GM23338 (cell line): Measurements from ENCODE around the gene CACNA1S. TPM values are rescaled to one million over a fixed set of nuclear protein-coding genes. Genes with fewer than 3 reads are reported as not detected.
A peak's percentile ranks its signal among the peaks of the same experiment; 100 is the strongest.

Experiments used
- ATAC-seq: fragments of 200-7000 bp; cut with Tn5 transposase; 3 replicates; pipeline ENCODE4 v1.9.1; 2020
- DNase-seq: peaks from one replicate; pipeline ENCODE4 v3.0.0-alpha.2; 2015; ENCODE audit warnings: low spot score
- H2AFZ ChIP-seq: fragments of 200-600 bp; sonication (generic); 2 replicates; pipeline ENCODE4 v1.8.0; 2016; ENCODE audit warnings: antibody characterized with exemption, mild to moderate bottlenecking, moderate library complexity
- H3F3A ChIP-seq: fragments of 200-600 bp; sonication (generic); replicated peaks from 2 replicates; pipeline ENCODE4 v1.8.0; 2017; ENCODE audit warnings: antibody characterized with exemption, mixed run types, low read depth
- H3K27ac ChIP-seq: fragments of 200-600 bp; sonication (generic); 2 replicates; pipeline ENCODE4 v1.6.1; 2016; ENCODE audit warnings: low read depth
- H3K27me3 ChIP-seq: fragments of 200-600 bp; sonication (generic); 2 replicates; pipeline ENCODE4 v1.8.0; 2016; ENCODE audit warnings: mild to moderate bottlenecking, mixed run types, moderate library complexity; ENCODE audit not compliant: insufficient read depth
- H3K36me3 ChIP-seq: fragments of 200-600 bp; sonication (generic); 2 replicates; pipeline ENCODE4 v1.8.0; 2016; ENCODE audit warnings: mild to moderate bottlenecking; ENCODE audit not compliant: insufficient read depth
- H3K4me1 ChIP-seq: fragments of 200-600 bp; sonication (generic); 2 replicates; pipeline ENCODE4 v1.8.0; 2016; ENCODE audit warnings: mild to moderate bottlenecking, moderate library complexity; ENCODE audit not compliant: insufficient read depth
- H3K4me2 ChIP-seq: fragments of 200-600 bp; sonication (generic); 2 replicates; pipeline ENCODE4 v1.7.1; 2017; ENCODE audit warnings: mixed run types
- H3K4me3 ChIP-seq: fragments of 200-600 bp; sonication (generic); 2 replicates; pipeline ENCODE4 v1.6.1; 2016; ENCODE audit warnings: mixed run types
- H3K79me2 ChIP-seq: fragments of 200-600 bp; sonication (generic); replicated peaks from 2 replicates; pipeline ENCODE4 v1.8.0; 2017; ENCODE audit warnings: mild to moderate bottlenecking; ENCODE audit not compliant: insufficient read depth
- H3K9me2 ChIP-seq: fragments of 200-600 bp; sonication (generic); 2 replicates; pipeline ENCODE4 v1.8.0; 2017; ENCODE audit not compliant: insufficient read depth
- H4K20me1 ChIP-seq: fragments of 200-600 bp; sonication (generic); replicated peaks from 2 replicates; pipeline ENCODE4 v1.8.0; 2017; ENCODE audit warnings: mild to moderate bottlenecking; ENCODE audit not compliant: insufficient read depth
- H3K27ac Mint-ChIP-seq: 2 replicates; pipeline ENCODE4 v1.8.0; 2020; ENCODE audit warnings: inconsistent platforms, mild to moderate bottlenecking, moderate library complexity, mixed read lengths
- H3K27me3 Mint-ChIP-seq: 3 replicates; pipeline ENCODE4 v1.8.0; 2022; ENCODE audit warnings: low read depth, mild to moderate bottlenecking, moderate library complexity, mixed read lengths, inconsistent platforms; ENCODE audit not compliant: insufficient read depth, poor library complexity
- H3K36me3 Mint-ChIP-seq: 3 replicates; pipeline ENCODE4 v1.8.0; 2021; ENCODE audit warnings: low read depth, mild to moderate bottlenecking, inconsistent platforms, moderate library complexity, mixed read lengths
- H3K4me1 Mint-ChIP-seq: 3 replicates; pipeline ENCODE4 v1.8.0; 2020; ENCODE audit warnings: mild to moderate bottlenecking, inconsistent platforms, mixed read lengths
- H3K4me3 Mint-ChIP-seq: 3 replicates; pipeline ENCODE4 v1.8.0; 2021; ENCODE audit warnings: moderate library complexity, mild to moderate bottlenecking, inconsistent platforms, mixed read lengths
- H3K9me3 Mint-ChIP-seq: 3 replicates; pipeline ENCODE4 v1.8.0; 2020; ENCODE audit warnings: moderate library complexity, mild to moderate bottlenecking, inconsistent platforms, mixed read lengths
- CREB1 ChIP-seq: fragments of 250-450 bp; sonication (Bioruptor Pico); IDR thresholded peaks from 2 replicates; pipeline ENCODE4 v1.5.0; 2020; ENCODE audit warnings: low read depth, mild to moderate bottlenecking, moderate library complexity
- EZH2 ChIP-seq: fragments of 200-600 bp; sonication (generic); IDR thresholded peaks from one replicate; pipeline ENCODE4 v1.8.0; 2017; ENCODE audit warnings: antibody characterized with exemption, mild to moderate bottlenecking, low read depth; ENCODE audit not compliant: unreplicated experiment
- JUNB ChIP-seq: IDR thresholded peaks from one replicate; pipeline ENCODE4 v1.6.1; 2016; ENCODE audit warnings: antibody characterized with exemption; ENCODE audit not compliant: unreplicated experiment
- NANOG ChIP-seq: IDR thresholded peaks from 2 replicates; pipeline ENCODE4 v1.6.1; 2016; ENCODE audit warnings: antibody characterized with exemption, borderline replicate concordance
- POLR2AphosphoS5 ChIP-seq: IDR thresholded peaks from 2 replicates; pipeline ENCODE4 v1.6.1; 2016; ENCODE audit warnings: antibody characterized with exemption, low read depth
- ZNF114 ChIP-seq: fragments of 250-450 bp; sonication (Bioruptor Pico); IDR thresholded peaks from 2 replicates; pipeline ENCODE4 v1.5.0; 2020; ENCODE audit warnings: mild to moderate bottlenecking, moderate library complexity
- ZNF331 ChIP-seq: fragments of 250-450 bp; sonication (Bioruptor Pico); IDR thresholded peaks from 2 replicates; pipeline ENCODE4 v1.5.0; 2020; ENCODE audit warnings: low read depth, mild to moderate bottlenecking, moderate library complexity
- polyA plus RNA-seq: library from polyadenylated mRNA; unstranded; fragments of >200 nt; fragmentation: Nextera tagmentation; extraction: Ambion mirVana; gene quantifications from 2 replicates; pipeline ENCODE4 v1.2.1, GENCODE V29; 2016
- total RNA-seq: library from RNA; depleted of rRNA; stranded (reverse); fragments of >200 nt; shearing (Covaris generic); gene quantifications from 2 replicates; pipeline ENCODE4 v1.2.3, GENCODE V29; 2014
- TF ChIP-seq, protein P1 (sequence below): fragments of 250-450 bp; sonication (Bioruptor Pico); IDR thresholded peaks from 2 replicates; pipeline ENCODE4 v1.5.0; 2020; ENCODE audit warnings: mild to moderate bottlenecking, moderate library complexity
- TF ChIP-seq, protein P2 (sequence below): IDR thresholded peaks from one replicate; pipeline ENCODE4 v1.6.1; 2018; ENCODE audit warnings: antibody characterized with exemption; ENCODE audit not compliant: unreplicated experiment
- TF ChIP-seq, protein P3 (sequence below): IDR thresholded peaks from 2 replicates; pipeline ENCODE4 v1.6.1; 2016; ENCODE audit warnings: antibody characterized with exemption
- TF ChIP-seq, protein P4 (sequence below), 2 experiments: fragments of 200-600 bp in 1 of 2; sonication (generic) in 1 of 2; conservative IDR thresholded peaks; 2 replicates each; pipeline versions ENCODE4 v1.5.1 to v1.6.1; 2016 to 2017; ENCODE audit warnings: antibody characterized with exemption in 2 of 2, low read depth in 2 of 2, mild to moderate bottlenecking in 2 of 2, moderate library complexity in 1 of 2

Gene CACNA1S
- total and polyA plus RNA-seq, 2 experiments from 2014 or later = 0.03 TPM; not detected in 1

DNA sequence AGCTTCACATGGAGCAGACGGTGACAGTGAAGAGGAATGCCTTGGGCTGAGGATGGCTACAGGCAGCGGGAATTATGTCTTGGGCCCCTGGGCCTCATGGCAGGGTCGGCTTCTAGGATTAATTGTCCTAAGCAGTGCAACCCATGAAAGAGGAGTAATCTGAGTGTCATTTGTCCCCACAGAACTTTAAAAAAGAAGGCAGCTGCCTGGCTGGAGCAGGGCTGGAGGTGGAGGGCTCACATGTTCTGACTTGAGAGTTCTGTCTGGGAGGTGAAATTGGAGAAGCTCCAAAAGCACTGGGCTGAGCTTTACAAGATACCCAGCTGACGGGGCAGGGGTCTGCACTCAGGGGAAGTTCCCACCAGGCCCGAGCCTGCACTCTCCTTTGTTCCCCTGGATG lies 22.6 kb downstream of the CACNA1S start:
- Histone ChIP-seq H3K9me2 (peaks cover 2% of the 10 kb centered on the region; the same call in 1 of the 2 replicates), H4K20me1 (no peaks in the 10 kb centered on the region), H3K4me1 (no peaks in the 10 kb centered on the region), H3K27me3 (no peaks in the 10 kb centered on the region), H3K36me3 (no peaks in the 10 kb centered on the region), H3K4me3 (no peak overlapping the region), H2AFZ (no peak overlapping the region), H3K27ac (no peak overlapping the region), H3K4me2 (no peak overlapping the region), H3K79me2 (no peaks in the 10 kb centered on the region), H3F3A (no peaks in the 10 kb centered on the region)
- peaks cover 3% of the 10 kb centered on the region for H3K27me3 Mint-ChIP-seq
- no peak overlapping the region for H3K4me3 Mint-ChIP-seq
- H3K4me1 Mint-ChIP-seq = peaks cover 8% of the 10 kb centered on the region
- TF ChIP-seq CREB1 (CRISPR knock-in tag) (no peak), EZH2 (no peak), POLR2AphosphoS5 (no peak), JUNB (no peak), ZNF331 (CRISPR knock-in tag) (no peak), NANOG (no peak), ZNF114 (CRISPR knock-in tag) (no peak)
- TF ChIP-seq, protein P1, sequence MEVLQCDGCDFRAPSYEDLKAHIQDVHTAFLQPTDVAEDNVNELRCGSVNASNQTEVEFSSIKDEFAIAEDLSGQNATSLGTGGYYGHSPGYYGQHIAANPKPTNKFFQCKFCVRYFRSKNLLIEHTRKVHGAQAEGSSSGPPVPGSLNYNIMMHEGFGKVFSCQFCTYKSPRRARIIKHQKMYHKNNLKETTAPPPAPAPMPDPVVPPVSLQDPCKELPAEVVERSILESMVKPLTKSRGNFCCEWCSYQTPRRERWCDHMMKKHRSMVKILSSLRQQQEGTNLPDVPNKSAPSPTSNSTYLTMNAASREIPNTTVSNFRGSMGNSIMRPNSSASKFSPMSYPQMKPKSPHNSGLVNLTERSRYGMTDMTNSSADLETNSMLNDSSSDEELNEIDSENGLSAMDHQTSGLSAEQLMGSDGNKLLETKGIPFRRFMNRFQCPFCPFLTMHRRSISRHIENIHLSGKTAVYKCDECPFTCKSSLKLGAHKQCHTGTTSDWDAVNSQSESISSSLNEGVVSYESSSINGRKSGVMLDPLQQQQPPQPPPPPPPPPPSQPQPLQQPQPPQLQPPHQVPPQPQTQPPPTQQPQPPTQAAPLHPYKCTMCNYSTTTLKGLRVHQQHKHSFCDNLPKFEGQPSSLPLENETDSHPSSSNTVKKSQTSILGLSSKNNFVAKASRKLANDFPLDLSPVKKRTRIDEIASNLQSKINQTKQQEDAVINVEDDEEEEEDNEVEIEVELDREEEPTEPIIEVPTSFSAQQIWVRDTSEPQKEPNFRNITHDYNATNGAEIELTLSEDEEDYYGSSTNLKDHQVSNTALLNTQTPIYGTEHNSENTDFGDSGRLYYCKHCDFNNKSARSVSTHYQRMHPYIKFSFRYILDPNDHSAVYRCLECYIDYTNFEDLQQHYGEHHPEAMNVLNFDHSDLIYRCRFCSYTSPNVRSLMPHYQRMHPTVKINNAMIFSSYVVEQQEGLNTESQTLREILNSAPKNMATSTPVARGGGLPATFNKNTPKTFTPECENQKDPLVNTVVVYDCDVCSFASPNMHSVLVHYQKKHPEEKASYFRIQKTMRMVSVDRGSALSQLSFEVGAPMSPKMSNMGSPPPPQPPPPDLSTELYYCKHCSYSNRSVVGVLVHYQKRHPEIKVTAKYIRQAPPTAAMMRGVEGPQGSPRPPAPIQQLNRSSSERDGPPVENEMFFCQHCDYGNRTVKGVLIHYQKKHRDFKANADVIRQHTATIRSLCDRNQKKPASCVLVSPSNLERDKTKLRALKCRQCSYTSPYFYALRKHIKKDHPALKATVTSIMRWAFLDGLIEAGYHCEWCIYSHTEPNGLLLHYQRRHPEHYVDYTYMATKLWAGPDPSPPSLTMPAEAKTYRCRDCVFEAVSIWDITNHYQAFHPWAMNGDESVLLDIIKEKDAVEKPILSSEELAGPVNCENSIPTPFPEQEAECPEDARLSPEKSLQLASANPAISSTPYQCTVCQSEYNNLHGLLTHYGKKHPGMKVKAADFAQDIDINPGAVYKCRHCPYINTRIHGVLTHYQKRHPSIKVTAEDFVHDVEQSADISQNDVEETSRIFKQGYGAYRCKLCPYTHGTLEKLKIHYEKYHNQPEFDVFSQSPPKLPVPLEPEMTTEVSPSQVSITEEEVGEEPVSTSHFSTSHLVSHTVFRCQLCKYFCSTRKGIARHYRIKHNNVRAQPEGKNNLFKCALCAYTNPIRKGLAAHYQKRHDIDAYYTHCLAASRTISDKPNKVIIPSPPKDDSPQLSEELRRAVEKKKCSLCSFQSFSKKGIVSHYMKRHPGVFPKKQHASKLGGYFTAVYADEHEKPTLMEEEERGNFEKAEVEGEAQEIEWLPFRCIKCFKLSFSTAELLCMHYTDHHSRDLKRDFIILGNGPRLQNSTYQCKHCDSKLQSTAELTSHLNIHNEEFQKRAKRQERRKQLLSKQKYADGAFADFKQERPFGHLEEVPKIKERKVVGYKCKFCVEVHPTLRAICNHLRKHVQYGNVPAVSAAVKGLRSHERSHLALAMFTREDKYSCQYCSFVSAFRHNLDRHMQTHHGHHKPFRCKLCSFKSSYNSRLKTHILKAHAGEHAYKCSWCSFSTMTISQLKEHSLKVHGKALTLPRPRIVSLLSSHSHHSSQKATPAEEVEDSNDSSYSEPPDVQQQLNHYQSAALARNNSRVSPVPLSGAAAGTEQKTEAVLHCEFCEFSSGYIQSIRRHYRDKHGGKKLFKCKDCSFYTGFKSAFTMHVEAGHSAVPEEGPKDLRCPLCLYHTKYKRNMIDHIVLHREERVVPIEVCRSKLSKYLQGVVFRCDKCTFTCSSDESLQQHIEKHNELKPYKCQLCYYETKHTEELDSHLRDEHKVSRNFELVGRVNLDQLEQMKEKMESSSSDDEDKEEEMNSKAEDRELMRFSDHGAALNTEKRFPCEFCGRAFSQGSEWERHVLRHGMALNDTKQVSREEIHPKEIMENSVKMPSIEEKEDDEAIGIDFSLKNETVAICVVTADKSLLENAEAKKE = no peak
- TF ChIP-seq, protein P2, sequence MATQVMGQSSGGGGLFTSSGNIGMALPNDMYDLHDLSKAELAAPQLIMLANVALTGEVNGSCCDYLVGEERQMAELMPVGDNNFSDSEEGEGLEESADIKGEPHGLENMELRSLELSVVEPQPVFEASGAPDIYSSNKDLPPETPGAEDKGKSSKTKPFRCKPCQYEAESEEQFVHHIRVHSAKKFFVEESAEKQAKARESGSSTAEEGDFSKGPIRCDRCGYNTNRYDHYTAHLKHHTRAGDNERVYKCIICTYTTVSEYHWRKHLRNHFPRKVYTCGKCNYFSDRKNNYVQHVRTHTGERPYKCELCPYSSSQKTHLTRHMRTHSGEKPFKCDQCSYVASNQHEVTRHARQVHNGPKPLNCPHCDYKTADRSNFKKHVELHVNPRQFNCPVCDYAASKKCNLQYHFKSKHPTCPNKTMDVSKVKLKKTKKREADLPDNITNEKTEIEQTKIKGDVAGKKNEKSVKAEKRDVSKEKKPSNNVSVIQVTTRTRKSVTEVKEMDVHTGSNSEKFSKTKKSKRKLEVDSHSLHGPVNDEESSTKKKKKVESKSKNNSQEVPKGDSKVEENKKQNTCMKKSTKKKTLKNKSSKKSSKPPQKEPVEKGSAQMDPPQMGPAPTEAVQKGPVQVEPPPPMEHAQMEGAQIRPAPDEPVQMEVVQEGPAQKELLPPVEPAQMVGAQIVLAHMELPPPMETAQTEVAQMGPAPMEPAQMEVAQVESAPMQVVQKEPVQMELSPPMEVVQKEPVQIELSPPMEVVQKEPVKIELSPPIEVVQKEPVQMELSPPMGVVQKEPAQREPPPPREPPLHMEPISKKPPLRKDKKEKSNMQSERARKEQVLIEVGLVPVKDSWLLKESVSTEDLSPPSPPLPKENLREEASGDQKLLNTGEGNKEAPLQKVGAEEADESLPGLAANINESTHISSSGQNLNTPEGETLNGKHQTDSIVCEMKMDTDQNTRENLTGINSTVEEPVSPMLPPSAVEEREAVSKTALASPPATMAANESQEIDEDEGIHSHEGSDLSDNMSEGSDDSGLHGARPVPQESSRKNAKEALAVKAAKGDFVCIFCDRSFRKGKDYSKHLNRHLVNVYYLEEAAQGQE = no peak
- TF ChIP-seq, protein P3, sequence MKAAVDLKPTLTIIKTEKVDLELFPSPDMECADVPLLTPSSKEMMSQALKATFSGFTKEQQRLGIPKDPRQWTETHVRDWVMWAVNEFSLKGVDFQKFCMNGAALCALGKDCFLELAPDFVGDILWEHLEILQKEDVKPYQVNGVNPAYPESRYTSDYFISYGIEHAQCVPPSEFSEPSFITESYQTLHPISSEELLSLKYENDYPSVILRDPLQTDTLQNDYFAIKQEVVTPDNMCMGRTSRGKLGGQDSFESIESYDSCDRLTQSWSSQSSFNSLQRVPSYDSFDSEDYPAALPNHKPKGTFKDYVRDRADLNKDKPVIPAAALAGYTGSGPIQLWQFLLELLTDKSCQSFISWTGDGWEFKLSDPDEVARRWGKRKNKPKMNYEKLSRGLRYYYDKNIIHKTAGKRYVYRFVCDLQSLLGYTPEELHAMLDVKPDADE = no peak
- TF ChIP-seq, protein P4, sequence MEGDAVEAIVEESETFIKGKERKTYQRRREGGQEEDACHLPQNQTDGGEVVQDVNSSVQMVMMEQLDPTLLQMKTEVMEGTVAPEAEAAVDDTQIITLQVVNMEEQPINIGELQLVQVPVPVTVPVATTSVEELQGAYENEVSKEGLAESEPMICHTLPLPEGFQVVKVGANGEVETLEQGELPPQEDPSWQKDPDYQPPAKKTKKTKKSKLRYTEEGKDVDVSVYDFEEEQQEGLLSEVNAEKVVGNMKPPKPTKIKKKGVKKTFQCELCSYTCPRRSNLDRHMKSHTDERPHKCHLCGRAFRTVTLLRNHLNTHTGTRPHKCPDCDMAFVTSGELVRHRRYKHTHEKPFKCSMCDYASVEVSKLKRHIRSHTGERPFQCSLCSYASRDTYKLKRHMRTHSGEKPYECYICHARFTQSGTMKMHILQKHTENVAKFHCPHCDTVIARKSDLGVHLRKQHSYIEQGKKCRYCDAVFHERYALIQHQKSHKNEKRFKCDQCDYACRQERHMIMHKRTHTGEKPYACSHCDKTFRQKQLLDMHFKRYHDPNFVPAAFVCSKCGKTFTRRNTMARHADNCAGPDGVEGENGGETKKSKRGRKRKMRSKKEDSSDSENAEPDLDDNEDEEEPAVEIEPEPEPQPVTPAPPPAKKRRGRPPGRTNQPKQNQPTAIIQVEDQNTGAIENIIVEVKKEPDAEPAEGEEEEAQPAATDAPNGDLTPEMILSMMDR (conservative IDR thresholded peaks at IDR 0.05; ENCODE audit: low read depth in 2 of 2) = no peak
- no peak for DNase-seq
- no peak overlapping the region for H3K27ac Mint-ChIP-seq
- no peaks in the 10 kb centered on the region for H3K36me3 Mint-ChIP-seq
- peak; percentile 17; the same call in 2 of the 3 replicates for ATAC-seq
- no peaks in the 10 kb centered on the region for H3K9me3 Mint-ChIP-seq
